Umbilical cord (tissue), 2 donors: ENCODE data around the gene CUEDC2. TPM values are rescaled to one million over a fixed set of nuclear protein-coding genes. Genes with fewer than 3 reads are reported as not detected.
A peak's percentile ranks its signal among the peaks of the same experiment; 100 is the strongest.
"Not testable (repeated sequence)": the region's sequence is repeated elsewhere in the genome, so short reads cannot be mapped to it uniquely, and the experiment has no call there.

Experiments used
- DNase-seq: peaks from one replicate; pipeline ENCODE4 v3.0.0-alpha.2; 2015; ENCODE audit warnings: low spot score
- total RNA-seq: library from RNA; depleted of rRNA; stranded (reverse); fragments of >200 nt; gene quantifications from one replicate; pipeline ENCODE4 v1.2.3, GENCODE V29; 2014; ENCODE audit warnings: low replicate concordance; ENCODE audit not compliant: insufficient read depth

CUEDC2 gene
- total RNA-seq, 1 donor from 2014 or later, result 22.9 TPM

DNA sequence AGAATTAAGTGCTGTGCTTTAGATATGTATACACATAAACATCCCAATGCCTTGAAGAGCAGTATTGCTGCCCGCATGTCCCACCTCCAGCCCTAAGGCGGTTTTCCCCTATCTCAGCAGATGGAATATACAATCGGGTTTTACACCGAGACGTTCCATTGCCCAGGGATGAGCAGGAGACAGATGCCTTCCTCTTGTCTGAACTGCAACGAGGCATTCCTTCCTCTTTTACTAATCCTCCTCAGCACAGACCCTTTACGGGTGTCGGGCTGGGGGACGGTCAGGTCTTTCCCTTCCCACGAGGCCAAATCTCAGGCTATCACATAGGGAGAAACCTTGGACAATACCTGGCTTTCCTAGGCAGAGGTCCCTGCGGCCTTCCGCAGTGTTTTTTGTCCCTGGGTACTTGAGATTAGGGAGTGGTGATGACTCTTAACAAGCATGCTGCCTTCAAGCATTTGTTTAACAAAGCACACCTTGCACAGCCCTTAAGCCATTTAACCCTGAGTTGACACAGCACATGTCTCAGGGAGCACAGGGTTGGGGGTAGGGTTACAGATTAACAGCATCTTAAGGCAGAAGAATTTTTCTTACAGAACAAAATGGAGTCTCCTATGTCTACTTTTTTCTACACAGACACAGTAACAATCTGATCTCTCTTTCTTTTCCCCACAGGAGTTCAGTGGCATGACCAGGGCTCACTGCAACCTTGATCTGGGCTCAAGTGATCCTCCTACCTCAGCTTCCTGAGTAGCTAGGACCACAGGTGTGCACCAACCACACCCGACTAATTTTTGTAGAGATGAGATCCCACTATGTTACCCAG, 22.5 kb upstream of the CUEDC2 start:
- not testable (repeated sequence) for DNase-seq

GRCh38 chr10:102453502-102453901, 21.1 kb upstream of the CUEDC2 start:
- DNase-seq, result no peak

DNA sequence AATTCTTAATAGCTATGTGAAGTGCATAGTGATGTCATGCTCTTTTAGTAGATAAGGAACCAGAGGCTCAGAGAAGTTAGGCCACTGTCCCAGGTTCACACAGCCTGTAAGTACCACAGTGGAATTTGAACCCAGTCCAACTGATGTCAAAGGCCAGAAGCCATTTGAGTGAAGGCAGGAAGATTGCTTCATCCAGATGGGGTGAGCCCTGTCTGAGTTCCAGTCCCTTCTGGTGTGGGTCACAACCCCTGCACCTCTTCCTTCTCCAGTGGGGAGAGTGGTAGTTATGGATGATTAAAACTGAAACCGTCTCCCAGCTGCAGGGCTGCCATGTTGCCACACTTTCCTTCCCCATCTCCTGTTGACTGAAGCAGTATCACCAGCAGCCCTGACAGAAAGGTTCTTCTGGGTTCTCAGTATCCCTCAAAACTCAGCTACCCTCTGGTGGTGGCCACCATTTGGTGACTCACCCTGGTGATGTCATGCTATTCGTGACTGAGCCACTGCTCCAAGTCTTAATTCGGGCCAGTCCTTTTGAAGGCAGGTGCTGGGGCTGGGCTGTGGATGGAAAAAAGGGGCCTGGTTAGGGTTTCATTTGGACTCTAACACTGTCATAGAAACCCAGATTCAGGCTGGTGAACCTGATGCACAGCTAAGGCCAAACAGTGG, 20.4 kb upstream of the CUEDC2 start:
- no peak for DNase-seq

GRCh38 chr10:102451105-102451969, 19.0 kb upstream of the CUEDC2 start, which contains the start of gene C10orf95:
Gene C10orf95 (minus strand): TSS chr10:102451543. CDS start chr10:102451093, 450 bp downstream.
- no peak for DNase-seq

DNA sequence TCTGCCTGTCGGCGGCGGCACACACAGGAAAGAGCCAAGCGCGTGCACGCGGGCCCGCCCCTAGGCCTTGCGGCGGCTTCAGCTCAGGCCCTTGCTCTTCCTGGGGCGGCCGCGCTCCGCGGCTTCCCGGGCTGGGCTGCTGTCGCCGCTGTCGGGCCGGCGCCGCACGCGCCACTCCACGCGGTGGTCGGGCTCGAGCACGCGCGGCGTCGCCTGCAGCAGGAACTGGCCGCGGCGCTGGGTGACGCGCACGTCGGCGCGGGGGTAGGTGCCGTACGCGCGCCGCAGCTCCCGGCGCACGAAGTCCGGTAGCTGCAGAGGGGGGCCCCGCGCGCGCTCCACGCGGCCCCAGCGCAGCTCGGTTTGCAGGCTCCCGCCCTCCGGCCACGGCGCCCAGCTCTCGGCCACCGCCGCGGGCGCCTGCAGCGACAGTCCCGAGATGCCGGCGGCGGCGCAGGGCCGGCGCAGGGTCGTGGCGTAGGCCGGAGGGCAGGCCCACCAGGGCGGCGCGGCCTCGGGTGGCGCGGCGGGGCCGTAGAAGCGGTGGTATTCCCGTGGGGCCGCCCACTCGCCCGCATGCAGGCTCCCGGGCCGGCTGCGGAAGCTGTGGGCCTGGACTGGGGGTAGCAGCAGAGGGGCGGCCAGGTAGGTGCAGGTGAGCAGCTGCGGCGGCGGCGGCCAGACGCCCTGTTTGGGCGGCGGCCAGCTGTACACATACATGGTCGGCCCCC, 18.2 kb upstream of the CUEDC2 start:
- peak; percentile 84 for DNase-seq

DNA sequence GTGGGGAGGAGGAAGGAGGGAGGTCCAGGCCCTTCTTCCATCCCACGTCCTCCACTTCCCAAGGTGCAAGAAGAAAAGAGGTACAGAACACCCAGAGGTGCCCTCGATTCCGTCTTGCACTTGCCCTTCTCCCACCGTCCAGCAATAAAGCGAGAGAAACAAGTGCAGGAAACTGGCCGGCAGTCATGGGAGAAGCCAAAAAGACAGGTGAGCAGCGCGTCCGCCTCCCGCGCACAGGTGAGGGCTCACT, 17.7 kb upstream of the CUEDC2 start:
- DNase-seq, result no peak

GRCh38 chr10:102449321-102450123, 17.1 kb upstream of the CUEDC2 start:
- DNase-seq, result peak; percentile 61

DNA sequence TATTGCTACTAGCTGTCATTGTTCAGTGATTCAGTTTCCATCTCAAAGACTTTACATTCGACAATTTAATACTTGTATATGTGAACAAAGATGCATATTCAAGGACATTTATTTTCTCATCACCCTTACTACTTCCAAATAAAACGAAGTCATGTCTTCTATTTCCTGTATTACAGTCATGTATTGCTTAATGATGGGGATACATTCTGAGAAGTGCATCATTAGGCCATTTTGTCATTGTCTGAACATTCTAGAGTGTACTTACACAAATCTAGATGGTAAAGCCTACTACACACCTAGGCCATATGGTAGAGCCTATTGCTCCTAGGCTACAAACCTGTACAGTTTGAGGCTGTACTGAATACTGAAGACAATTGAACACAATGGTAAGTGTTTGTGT, 12.5 kb upstream of the CUEDC2 start:
- no peak for DNase-seq

- DNase-seq, result no peak
These were observed 6.0 kb upstream of the CUEDC2 start for GRCh38 chr10:102438374-102438773.

- no peak for DNase-seq
These were observed 5.1 kb upstream of the CUEDC2 start for GRCh38 chr10:102437515-102437914.

- no peak for DNase-seq
These were observed 3.9 kb upstream of the CUEDC2 start for GRCh38 chr10:102436312-102436711.

GRCh38 chr10:102435529-102436233, 3.3 kb upstream of the CUEDC2 start:
- DNase-seq, result no peak

GRCh38 chr10:102435133-102435497, 2.7 kb upstream of the CUEDC2 start:
- no peak for DNase-seq

- DNase-seq, result peak; percentile 41
These were observed 2.2 kb upstream of the CUEDC2 start for GRCh38 chr10:102434394-102435132.

- no peak for DNase-seq
These were observed 1.3 kb upstream of the CUEDC2 start for GRCh38 chr10:102433619-102434046.

DNA sequence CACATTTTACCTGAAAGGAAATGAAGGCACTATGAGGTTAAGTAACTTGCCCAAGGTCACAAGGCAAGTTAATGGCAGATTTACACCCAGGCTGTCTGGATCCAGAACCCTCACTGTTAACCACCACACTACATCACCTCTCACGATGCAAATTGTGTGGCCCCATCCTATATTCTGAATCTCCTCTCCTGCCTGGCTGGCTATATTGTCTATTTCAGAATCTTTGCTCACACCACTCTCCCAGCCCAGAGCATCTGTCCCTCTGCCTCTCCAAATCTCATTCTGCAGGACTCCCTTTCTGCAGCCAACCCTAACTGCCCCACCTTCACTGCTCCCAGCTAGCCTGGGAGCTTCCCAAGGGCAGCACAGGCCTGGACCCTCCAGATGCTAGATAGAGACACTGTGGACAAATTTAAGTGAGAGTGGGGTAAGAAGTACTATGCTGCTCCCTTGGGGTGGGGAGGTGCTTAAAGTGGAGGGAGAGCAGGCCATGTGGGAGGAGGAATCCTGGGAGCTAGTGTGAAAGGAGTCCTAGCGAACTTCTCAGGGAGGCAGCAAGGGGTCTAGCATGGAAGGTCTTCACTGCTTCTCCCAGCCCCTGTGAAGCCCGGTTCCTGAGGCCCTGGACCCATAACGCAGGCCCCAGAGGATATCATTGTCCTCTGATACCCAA, 786 bp downstream of the CUEDC2 start:
- DNase-seq, result peak; percentile 30

DNA sequence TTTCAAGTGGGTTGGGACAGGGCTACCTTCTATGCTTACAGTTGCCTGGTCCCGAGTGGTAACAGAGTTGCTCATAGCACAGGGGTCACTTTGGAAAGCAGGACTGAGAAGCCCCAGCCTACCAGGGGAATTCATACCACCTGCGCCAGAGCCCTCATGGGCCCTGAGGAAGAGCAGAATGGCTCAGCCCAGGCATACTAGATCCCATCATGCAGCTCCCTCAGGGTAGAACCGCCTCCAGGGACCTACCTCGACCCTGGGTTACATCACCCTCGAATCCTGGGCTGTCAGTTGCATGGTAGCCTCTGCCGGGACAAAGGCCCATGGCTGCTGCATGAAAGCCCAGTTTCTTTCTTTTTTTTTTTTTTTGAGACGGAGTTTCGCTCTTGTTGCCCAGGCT, 2.9 kb downstream of the CUEDC2 start:
- DNase-seq, result no peak

- DNase-seq, result no peak
These were observed 5.5 kb downstream of the CUEDC2 start for GRCh38 chr10:102426803-102427287.

DNA sequence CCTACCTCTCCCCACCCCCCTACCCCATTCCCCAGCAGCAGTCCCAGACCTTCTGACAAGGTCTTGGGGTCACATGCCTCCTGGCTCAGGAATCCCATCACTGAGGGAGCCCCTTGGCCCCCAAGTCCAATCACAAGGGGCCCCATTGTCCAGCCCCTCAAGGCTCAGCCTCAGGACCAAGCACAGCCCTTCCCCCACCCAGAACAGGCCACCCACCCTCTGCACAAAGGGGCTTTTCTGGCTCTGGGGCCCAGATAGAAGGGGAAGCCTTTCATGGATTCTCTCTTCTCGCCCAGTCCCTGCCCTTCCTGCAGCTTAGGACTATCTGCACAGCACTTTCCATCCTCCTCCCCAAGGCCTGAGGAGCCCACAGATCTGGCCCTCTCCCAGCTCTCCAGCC, 6.9 kb downstream of the CUEDC2 start:
- no peak for DNase-seq
